BJ (cell line): ENCODE measurements around the gene SORBS1. TPM values are rescaled to one million over a fixed set of nuclear protein-coding genes. Genes with fewer than 3 reads are reported as not detected.

Source experiments
- CTCF ChIA-PET: fragments of 350-600 bp; formaldehyde crosslinking; extraction: SDS; loops from one replicate; lab custom pipeline; 2021; ENCODE audit warnings: antibody characterized with exemption, inconsistent platforms; lab: Yijun Ruan, JAX
- POLR2A ChIA-PET: fragments of 300-600 bp; sonication (Branson Sonifier 250); formaldehyde crosslinking; extraction: SDS; loops from one replicate; lab custom pipeline; 2021; ENCODE audit warnings: antibody characterized with exemption; lab: Charles Lee
- DNase-seq: peaks from one replicate; pipeline ENCODE4 v3.0.0-alpha.2; 2011; ENCODE audit warnings: low read depth
- H3K27me3 ChIP-seq: 2 replicates; pipeline ENCODE4 v1.6.0; 2011; ENCODE audit warnings: low read length; ENCODE audit not compliant: control insufficient read depth, insufficient read depth
- H3K36me3 ChIP-seq: 2 replicates; pipeline ENCODE4 v1.5.1; 2011; ENCODE audit warnings: low read length; ENCODE audit not compliant: control insufficient read depth, insufficient read depth
- H3K4me3 ChIP-seq: 2 replicates; pipeline ENCODE4 v1.5.1; 2011; ENCODE audit warnings: low read depth, mild to moderate bottlenecking, control low read depth, low read length
- polyA plus RNA-seq: library from polyadenylated mRNA; depleted of rRNA; stranded (reverse); fragments of >200 nt; gene quantifications from 2 replicates; pipeline ENCODE4 v1.2.3, GENCODE V29; 2011
- TF ChIP-seq, protein P1 (sequence below): IDR thresholded peaks from 2 replicates; pipeline ENCODE4 v1.5.1; 2011; ENCODE audit warnings: low read depth, mild to moderate bottlenecking, control low read depth, inconsistent platforms, low read length, moderate library complexity; ENCODE audit not compliant: insufficient read depth

The SORBS1 gene
- polyA plus RNA-seq, 1 experiment, result 1.8 TPM

DNA sequence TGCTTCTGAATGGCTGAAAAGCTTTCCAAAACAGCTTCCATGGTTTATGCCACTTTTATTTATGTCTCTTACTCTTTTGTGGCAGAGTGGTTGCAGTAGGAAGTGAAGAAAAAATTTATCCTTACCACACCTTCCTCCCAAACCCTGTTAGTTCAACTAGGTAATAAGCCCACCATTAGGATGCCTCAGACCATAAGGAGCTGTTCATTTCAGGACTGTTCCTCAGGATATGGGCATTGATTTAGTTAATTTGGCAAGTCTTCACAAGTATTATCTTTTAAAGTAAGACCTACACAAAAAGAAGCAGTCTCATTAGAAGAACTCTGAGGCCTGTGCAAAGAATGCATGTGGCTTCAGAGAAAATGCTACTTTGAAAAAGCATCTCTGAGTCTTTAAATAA lies 187.5 kb downstream of the SORBS1 start:
- Histone ChIP-seq H3K27me3 (peaks cover 5% of the 10 kb centered on the region), H3K4me3 (no peak overlapping the region), H3K36me3 (no peaks in the 10 kb centered on the region)
- TF ChIP-seq, protein P1, sequence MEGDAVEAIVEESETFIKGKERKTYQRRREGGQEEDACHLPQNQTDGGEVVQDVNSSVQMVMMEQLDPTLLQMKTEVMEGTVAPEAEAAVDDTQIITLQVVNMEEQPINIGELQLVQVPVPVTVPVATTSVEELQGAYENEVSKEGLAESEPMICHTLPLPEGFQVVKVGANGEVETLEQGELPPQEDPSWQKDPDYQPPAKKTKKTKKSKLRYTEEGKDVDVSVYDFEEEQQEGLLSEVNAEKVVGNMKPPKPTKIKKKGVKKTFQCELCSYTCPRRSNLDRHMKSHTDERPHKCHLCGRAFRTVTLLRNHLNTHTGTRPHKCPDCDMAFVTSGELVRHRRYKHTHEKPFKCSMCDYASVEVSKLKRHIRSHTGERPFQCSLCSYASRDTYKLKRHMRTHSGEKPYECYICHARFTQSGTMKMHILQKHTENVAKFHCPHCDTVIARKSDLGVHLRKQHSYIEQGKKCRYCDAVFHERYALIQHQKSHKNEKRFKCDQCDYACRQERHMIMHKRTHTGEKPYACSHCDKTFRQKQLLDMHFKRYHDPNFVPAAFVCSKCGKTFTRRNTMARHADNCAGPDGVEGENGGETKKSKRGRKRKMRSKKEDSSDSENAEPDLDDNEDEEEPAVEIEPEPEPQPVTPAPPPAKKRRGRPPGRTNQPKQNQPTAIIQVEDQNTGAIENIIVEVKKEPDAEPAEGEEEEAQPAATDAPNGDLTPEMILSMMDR, result no peak
- ChIA-PET POLR2A (no interaction called here), CTCF (interaction anchor here (0.7 to 4.0 kb wide), 17 partner anchors 11 to 228 kb away, joined by 3 to 60 read pairs (median 4); no protein-coding TSS in a partner anchor)
- no peak for DNase-seq

DNA sequence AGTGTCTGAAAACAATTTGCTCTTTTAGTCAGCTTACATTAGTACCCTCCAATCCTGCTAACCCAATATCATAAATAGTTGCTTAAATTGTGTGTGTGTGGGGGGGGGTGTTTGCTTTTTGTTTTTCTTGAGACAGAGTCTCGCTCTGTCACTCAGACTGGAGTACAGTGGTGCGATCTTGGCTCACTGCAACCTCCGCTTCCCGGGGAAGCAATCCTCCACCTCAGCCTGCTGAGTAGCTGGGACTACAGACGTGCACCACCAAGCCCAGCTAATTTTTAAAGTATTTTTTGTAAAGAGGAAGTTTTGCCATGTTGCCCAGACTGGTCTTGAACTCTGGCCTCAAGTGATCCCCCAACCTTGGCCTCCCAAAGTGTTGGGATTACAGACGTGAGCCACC lies 196.8 kb downstream of the SORBS1 start:
- DNase-seq, result no peak
- ChIA-PET POLR2A (no interaction called here), CTCF (interaction anchor here (1.0 to 15.0 kb wide), 16 partner anchors 10 to 240 kb away, joined by 3 to 322 read pairs (median 6); no protein-coding TSS in a partner anchor)
- Histone ChIP-seq H3K27me3 (no peaks in the 10 kb centered on the region), H3K36me3 (no peaks in the 10 kb centered on the region), H3K4me3 (no peak overlapping the region)
- TF ChIP-seq, protein P1, result no peak

DNA sequence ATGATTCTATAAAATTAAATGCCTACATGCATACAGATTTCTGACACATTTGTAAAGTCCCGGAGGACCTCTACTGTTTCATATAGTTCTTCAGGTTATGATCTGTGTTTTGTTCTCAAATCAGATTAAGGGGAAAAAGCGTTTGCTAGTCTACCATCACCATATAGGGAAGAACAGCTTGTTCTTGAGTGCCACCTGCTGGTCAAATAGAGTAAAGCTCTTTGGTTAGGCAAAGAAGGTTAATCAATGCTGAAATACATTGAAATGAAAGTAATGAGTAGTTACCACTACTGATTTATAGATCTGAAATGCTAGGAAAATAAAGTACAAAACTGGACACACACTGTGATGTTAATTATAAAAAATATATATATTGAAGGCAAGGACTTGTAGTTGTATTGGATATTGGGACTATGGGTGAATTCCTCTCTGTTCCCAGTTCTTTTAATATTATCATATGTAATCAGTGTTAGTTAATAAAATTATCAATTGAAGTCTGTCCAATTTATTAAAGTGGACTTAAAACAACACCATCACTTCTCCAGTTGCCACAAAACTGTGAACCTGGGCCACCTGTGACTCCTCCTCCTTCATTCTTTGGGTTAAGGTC lies 197.8 kb downstream of the SORBS1 start:
- TF ChIP-seq, protein P1, result peak; percentile 80
- POLR2A ChIA-PET, result no interaction called here
- no peaks in the 10 kb centered on the region for H3K36me3 ChIP-seq
- no peak for DNase-seq
- CTCF ChIA-PET, result interaction anchor here (0.8 to 15.0 kb wide), 28 partner anchors 10 to 230 kb away, joined by 3 to 322 read pairs (median 4); no protein-coding TSS in a partner anchor
- H3K27me3 ChIP-seq, result no peaks in the 10 kb centered on the region
- no peak overlapping the region for H3K4me3 ChIP-seq

DNA sequence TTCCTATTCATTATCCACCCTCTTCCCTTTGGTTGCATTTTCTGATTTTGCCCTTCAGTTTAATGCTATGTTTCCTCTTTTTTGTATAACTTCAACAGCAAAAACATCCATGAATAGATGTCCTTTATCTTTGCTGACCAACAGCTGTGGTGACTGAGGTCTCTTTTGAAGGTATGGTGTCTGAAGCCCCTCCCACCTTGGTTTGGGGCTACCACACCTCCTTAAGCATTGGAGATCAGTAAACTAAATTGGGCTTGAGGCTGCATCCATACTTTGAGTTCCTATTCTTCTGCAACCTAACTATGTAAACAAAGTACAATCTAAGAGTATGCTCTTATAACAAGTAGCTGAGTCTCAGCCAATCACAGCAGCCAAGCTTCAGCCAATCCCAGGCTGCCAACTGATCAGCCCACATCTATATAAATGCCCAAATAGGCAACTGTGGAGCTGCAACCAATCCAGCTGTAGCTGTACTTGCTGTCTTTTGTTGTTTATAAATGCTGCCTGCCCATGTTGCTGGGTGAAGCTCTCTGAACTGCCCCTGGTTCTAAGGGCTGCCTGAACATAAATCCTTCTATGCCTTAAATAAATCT lies 201.0 kb downstream of the SORBS1 start:
- POLR2A ChIA-PET, result no interaction called here
- Histone ChIP-seq H3K27me3 (peaks cover 1% of the 10 kb centered on the region), H3K36me3 (no peaks in the 10 kb centered on the region), H3K4me3 (no peak overlapping the region)
- CTCF ChIA-PET, result interaction anchor here (1.0 to 15.0 kb wide), 12 partner anchors 14 to 176 kb away, joined by 3 to 322 read pairs (median 4); no protein-coding TSS in a partner anchor
- TF ChIP-seq, protein P1, result no peak
- DNase-seq, result no peak

DNA sequence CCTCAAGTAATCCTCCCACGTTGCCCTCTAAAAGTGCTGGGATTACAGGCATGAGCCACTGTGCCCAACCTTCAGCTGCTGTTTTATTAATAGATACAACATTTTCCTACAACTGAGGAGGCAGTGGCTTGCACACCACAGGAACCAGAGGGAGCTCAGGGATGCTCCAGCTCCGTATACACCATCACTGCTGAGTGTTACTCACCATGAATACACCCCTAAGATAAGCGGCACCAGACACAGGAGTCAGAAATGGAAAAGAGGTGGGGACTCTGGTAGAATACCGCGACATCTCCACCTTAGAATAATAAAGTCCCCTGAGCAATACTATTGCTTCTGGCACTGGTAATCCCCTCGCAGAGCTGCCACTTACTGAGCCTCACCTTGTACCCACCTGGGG lies 201.7 kb downstream of the SORBS1 start:
- DNase-seq, result no peak
- ChIA-PET CTCF (interaction anchor here (0.8 to 15.0 kb wide), 9 partner anchors 10 to 175 kb away, joined by 3 to 322 read pairs (median 4); no protein-coding TSS in a partner anchor), POLR2A (no interaction called here)
- Histone ChIP-seq H3K4me3 (no peak overlapping the region), H3K27me3 (peaks cover 1% of the 10 kb centered on the region), H3K36me3 (no peaks in the 10 kb centered on the region)
- TF ChIP-seq, protein P1, result no peak
